ENCODE data around the gene SLC49A3. TPM values are rescaled to one million over a fixed set of nuclear protein-coding genes. Genes with fewer than 3 reads are reported as not detected.

SLC49A3 gene
- total RNA-seq, 1 donor from 2014 or later, result 6.2 TPM

- Mint-ChIP-seq H3K9me3 (ENCODE audit: unreplicated experiment) (peaks cover 2% of the 10 kb centered on the region), H3K4me3 (ENCODE audit: unreplicated experiment) (no peak overlapping the region), H3K27me3 (ENCODE audit: low read depth, unreplicated experiment) (peaks cover 9% of the 10 kb centered on the region), H3K36me3 (ENCODE audit: low read depth, unreplicated experiment) (no peaks in the 10 kb centered on the region), H3K4me1 (ENCODE audit: low read depth, unreplicated experiment) (peaks cover 2% of the 10 kb centered on the region), H3K27ac (ENCODE audit: unreplicated experiment) (peak overlapping the region; percentile 42)
- TF ChIP-seq CTCF (IDR thresholded peaks at IDR 0.05; ENCODE audit: insufficient read depth, low read depth, low read length) (no peak), EZH2 (IDR thresholded peaks at IDR 0.05; ENCODE audit: insufficient read depth, low read length) (no peak)
- Histone ChIP-seq H3K4me1 (ENCODE audit: insufficient read depth, low read length) (no peaks in the 10 kb centered on the region), H4K20me1 (ENCODE audit: insufficient read depth, low read length) (no peaks in the 10 kb centered on the region), H3K4me3 (ENCODE audit: insufficient read depth, low read depth, low read length) (no peak overlapping the region), H3K79me2 (ENCODE audit: insufficient read depth, low read length) (no peaks in the 10 kb centered on the region), H3K36me3 (ENCODE audit: insufficient read depth, low read length) (no peaks in the 10 kb centered on the region), H3K9me3 (ENCODE audit: insufficient read depth, low read depth, low read length) (peaks cover 17% of the 10 kb centered on the region), H3K9ac (ENCODE audit: low read length) (no peak overlapping the region), H3K4me2 (ENCODE audit: low read length) (no peak overlapping the region), H3K27me3 (ENCODE audit: insufficient read depth, low read length) (no peaks in the 10 kb centered on the region), H3K27ac (ENCODE audit: low read depth, low read length) (no peak overlapping the region), H2AFZ (ENCODE audit: low read depth, low read length) (no peak overlapping the region)
- DNase-seq (ENCODE audit: low read depth) (no peak), FAIRE-seq (no peak)
Measured at GRCh38 chr4:659851-660250, 29.1 kb downstream of the SLC49A3 start.

GRCh38 chr4:658681-659667, 30.0 kb downstream of the SLC49A3 start:
- Histone ChIP-seq H2AFZ (ENCODE audit: low read depth, low read length) (no peak overlapping the region), H3K4me3 (ENCODE audit: insufficient read depth, low read depth, low read length) (no peak overlapping the region), H3K4me2 (ENCODE audit: low read length) (no peak overlapping the region), H3K27me3 (ENCODE audit: insufficient read depth, low read length) (no peaks in the 10 kb centered on the region), H3K4me1 (ENCODE audit: insufficient read depth, low read length) (no peaks in the 10 kb centered on the region), H4K20me1 (ENCODE audit: insufficient read depth, low read length) (no peaks in the 10 kb centered on the region), H3K36me3 (ENCODE audit: insufficient read depth, low read length) (no peaks in the 10 kb centered on the region), H3K79me2 (ENCODE audit: insufficient read depth, low read length) (no peaks in the 10 kb centered on the region), H3K9me3 (ENCODE audit: insufficient read depth, low read depth, low read length) (peaks cover 17% of the 10 kb centered on the region), H3K27ac (ENCODE audit: low read depth, low read length) (no peak overlapping the region), H3K9ac (ENCODE audit: low read length) (no peak overlapping the region)
- Mint-ChIP-seq H3K9me3 (ENCODE audit: unreplicated experiment) (peaks cover 2% of the 10 kb centered on the region), H3K27me3 (ENCODE audit: low read depth, unreplicated experiment) (peaks cover 9% of the 10 kb centered on the region), H3K27ac (ENCODE audit: unreplicated experiment) (no peak overlapping the region), H3K4me3 (ENCODE audit: unreplicated experiment) (no peak overlapping the region), H3K4me1 (ENCODE audit: low read depth, unreplicated experiment) (peaks cover 2% of the 10 kb centered on the region), H3K36me3 (ENCODE audit: low read depth, unreplicated experiment) (no peaks in the 10 kb centered on the region)
- FAIRE-seq (no peak), DNase-seq (ENCODE audit: low read depth) (no peak)
- TF ChIP-seq EZH2 (IDR thresholded peaks at IDR 0.05; ENCODE audit: insufficient read depth, low read length) (no peak), CTCF (IDR thresholded peaks at IDR 0.05; ENCODE audit: insufficient read depth, low read depth, low read length) (no peak)
